ENCODE data around the gene CIAO3.

CIAO3 gene

GRCh38 chr16:775236-775796 is 34.5 kb upstream of the CIAO3 start:
- no peak for DNase-seq

- DNase-seq, result no peak
Observed at GRCh38 chr16:774086-775001, 33.5 kb upstream of the CIAO3 start.

- no peak for DNase-seq
Observed at GRCh38 chr16:772959-773358, 32.2 kb upstream of the CIAO3 start.

- no peak for DNase-seq
Observed at GRCh38 chr16:770411-770810, 29.6 kb upstream of the CIAO3 start.

- DNase-seq, result no peak
Observed at GRCh38 chr16:769934-770333, 29.1 kb upstream of the CIAO3 start.

GRCh38 chr16:769184-769784 is 28.5 kb upstream of the CIAO3 start:
- DNase-seq, result no peak

- DNase-seq, result no peak
Observed at GRCh38 chr16:768428-768827, 27.6 kb upstream of the CIAO3 start.

GRCh38 chr16:767743-768235 is 27.0 kb upstream of the CIAO3 start:
- no peak for DNase-seq

GRCh38 chr16:766820-767640 is 26.2 kb upstream of the CIAO3 start:
- DNase-seq, result no peak

GRCh38 chr16:766008-766819 is 25.4 kb upstream of the CIAO3 start:
- no peak for DNase-seq

- DNase-seq, result no peak
Observed at GRCh38 chr16:765488-765865, 24.7 kb upstream of the CIAO3 start.

- DNase-seq, result no peak
Observed at GRCh38 chr16:764848-765487, 24.2 kb upstream of the CIAO3 start.

- DNase-seq, result no peak
Observed at GRCh38 chr16:764184-764750, 23.5 kb upstream of the CIAO3 start.

- DNase-seq, result no peak
Observed at GRCh38 chr16:763369-764183, 22.8 kb upstream of the CIAO3 start.

- no peak for DNase-seq
Observed at GRCh38 chr16:762595-763268, 21.9 kb upstream of the CIAO3 start.

- no peak for DNase-seq
Observed at GRCh38 chr16:761625-762513, 21.1 kb upstream of the CIAO3 start.

- no peak for DNase-seq
Observed at GRCh38 chr16:760545-761343, 19.9 kb upstream of the CIAO3 start, which contains the start of gene MSLN. TSS of gene MSLN (plus strand) at chr16:760734. CDS start at chr16:762681, 1,947 bp downstream.

- DNase-seq, result no peak
Observed at GRCh38 chr16:760065-760464, 19.3 kb upstream of the CIAO3 start.
